HCT116 (cell line): ENCODE measurements around the gene ADGRE2. TPM values are rescaled to one million over a fixed set of nuclear protein-coding genes. Genes with fewer than 3 reads are reported as not detected.

Experiments
- ATAC-seq: fragments of 200-7000 bp; cut with Tn5 transposase; 2 replicates; pipeline ENCODE4 v1.9.1; 2020; ENCODE audit warnings: mild to moderate bottlenecking, moderate library complexity
- BruUV-seq: library from RNA; stranded (reverse); fragments of 400-500 nt; replicated peaks from 2 replicates; lab custom pipeline; 2021; lab: Mats Ljungman, UMichigan
- CTCF ChIA-PET: fragments of 300-600 bp; sonication (Branson Sonifier 250); formaldehyde crosslinking; loops from one replicate; lab custom pipeline; 2021; ENCODE audit warnings: antibody characterized with exemption; lab: Charles Lee
- POLR2A ChIA-PET: fragments of 300-600, 350-600 bp; sonication (Branson Sonifier 250); formaldehyde crosslinking; loops from one replicate; lab custom pipeline; 2021; ENCODE audit warnings: antibody characterized with exemption; lab: Charles Lee
- RAD21 ChIA-PET, 2 experiments: fragments of 300-600 bp; sonication (Branson Sonifier 250); formaldehyde crosslinking; loops; one replicate each; lab custom pipeline; 2023; ENCODE audit warnings: low total read pairs in 2 of 2; ENCODE audit not compliant: uncharacterized antibody in 2 of 2, unreplicated experiment in 2 of 2, low non-redundant PET in 1 of 2; lab: Charles Lee
- DNase-seq: peaks from one replicate; pipeline ENCODE4 v3.0.0-alpha.2; 2010; ENCODE audit warnings: low read depth, low spot score
- H2AFZ ChIP-seq: fragments of 200-600 bp; shearing (Covaris generic), sonication (generic); 2 replicates; pipeline ENCODE4 v1.6.1; 2017; ENCODE audit warnings: low read depth, mixed run types, mixed read lengths, antibody characterized with exemption, low read length; ENCODE audit not compliant: poor library complexity, severe bottlenecking
- H3K27ac ChIP-seq: 2 replicates; pipeline ENCODE4 v1.5.1; 2012; ENCODE audit warnings: low read depth, low read length
- H3K27me3 ChIP-seq: fragments of 200-600 bp; sonication (generic); 2 replicates; pipeline ENCODE4 v1.6.1; 2016; ENCODE audit warnings: mixed run types, low read length, mixed read lengths; ENCODE audit not compliant: insufficient read depth
- H3K36me3 ChIP-seq, 2 experiments: fragments of 200-500 bp in 1 of 2; fragments of 200-600 bp in 1 of 2; sonication (Bioruptor generic) in 1 of 2; sonication (generic) in 1 of 2; 2 replicates each; pipeline versions ENCODE4 v1.5.1 to v1.6.1; 2014 to 2016; ENCODE audit warnings: low read length in 2 of 2, inconsistent platforms in 1 of 2, mixed read lengths in 1 of 2, mixed run types in 1 of 2; ENCODE audit not compliant: insufficient read depth in 2 of 2, control insufficient read depth in 1 of 2
- H3K4me1 ChIP-seq, 2 experiments: fragments of 200-600 bp in 1 of 2; sonication (generic) in 1 of 2; 2 replicates each; pipeline versions ENCODE4 v1.5.1 to v1.6.1; 2012 to 2017; ENCODE audit warnings: low read length in 2 of 2, inconsistent platforms in 1 of 2, mild to moderate bottlenecking in 1 of 2, mixed read lengths in 1 of 2, mixed run types in 1 of 2, moderate library complexity in 1 of 2; ENCODE audit not compliant: insufficient read depth in 2 of 2, control insufficient read depth in 1 of 2
- H3K4me2 ChIP-seq: fragments of 200-600 bp; sonication (generic); 2 replicates; pipeline ENCODE4 v1.6.1; 2017; ENCODE audit warnings: mixed run types, low read length, mixed read lengths
- H3K4me3 ChIP-seq, 2 experiments: fragments of 200-600 bp in 1 of 2; sonication (generic) in 1 of 2; replicated peaks in 1 of 2; 2 replicates each; pipeline ENCODE4 v1.5.1; 2011 to 2016; ENCODE audit warnings: low read length in 2 of 2, control low read depth in 1 of 2, low read depth in 1 of 2, mild to moderate bottlenecking in 1 of 2, mixed read lengths in 1 of 2, mixed run types in 1 of 2
- H3K79me2 ChIP-seq: fragments of 200-600 bp; sonication (generic); 2 replicates; pipeline ENCODE4 v1.6.1; 2017; ENCODE audit warnings: mild to moderate bottlenecking, mixed run types, low read length, moderate library complexity, mixed read lengths; ENCODE audit not compliant: insufficient read depth
- H3K9ac ChIP-seq: fragments of 200-600 bp; sonication (generic); 2 replicates; pipeline ENCODE4 v1.6.1; 2016; ENCODE audit warnings: low read length, mixed read lengths
- H3K9me2 ChIP-seq: fragments of 200-600 bp; sonication (generic), shearing (Covaris generic); 2 replicates; pipeline ENCODE4 v1.6.1; 2017; ENCODE audit warnings: mixed run types, mild to moderate bottlenecking, moderate library complexity; ENCODE audit not compliant: insufficient read depth
- H3K9me3 ChIP-seq, 2 experiments: fragments of 200-500 bp in 1 of 2; fragments of 200-600 bp in 1 of 2; sonication (Bioruptor generic) in 1 of 2; sonication (generic) in 1 of 2; 2 replicates each; pipeline ENCODE4 v1.6.1; 2014 to 2017; ENCODE audit warnings: low read length in 2 of 2, mixed read lengths in 2 of 2, inconsistent platforms in 1 of 2, low read depth in 1 of 2, mild to moderate bottlenecking in 1 of 2, mixed run types in 1 of 2, moderate library complexity in 1 of 2; ENCODE audit not compliant: control insufficient read depth in 1 of 2, insufficient read depth in 1 of 2
- H4K20me1 ChIP-seq: fragments of 200-600 bp; sonication (generic), shearing (Covaris generic); 2 replicates; pipeline ENCODE4 v1.6.1; 2017; ENCODE audit warnings: mixed run types, mild to moderate bottlenecking, moderate library complexity; ENCODE audit not compliant: insufficient read depth
- ATF3 ChIP-seq: IDR thresholded peaks from 2 replicates; pipeline ENCODE4 v1.6.1; 2012
- CBX3 ChIP-seq: IDR thresholded peaks from 2 replicates; pipeline ENCODE4 v1.6.1; 2012; ENCODE audit warnings: low read depth
- CEBPB ChIP-seq: IDR thresholded peaks from 2 replicates; pipeline ENCODE4 v1.6.1; 2012; ENCODE audit warnings: low read depth
- EGR1 ChIP-seq: IDR thresholded peaks from 2 replicates; pipeline ENCODE4 v1.6.1; 2012; ENCODE audit warnings: low read depth
- EZH2phosphoT487 ChIP-seq: fragments of 200-600 bp; IDR thresholded peaks from 2 replicates; pipeline ENCODE4 v1.6.1; 2018; ENCODE audit warnings: antibody characterized with exemption, borderline replicate concordance
- POLR2A ChIP-seq: IDR thresholded peaks from 2 replicates; pipeline ENCODE4 v1.7.0; 2011; ENCODE audit warnings: borderline replicate concordance; ENCODE audit not compliant: insufficient read depth, insufficient read length; ENCODE audit errors: extremely low read depth
- POLR2AphosphoS5 ChIP-seq: IDR thresholded peaks from 2 replicates; pipeline ENCODE4 v1.6.1; 2011; ENCODE audit warnings: mild to moderate bottlenecking, low read depth, low read length, moderate library complexity
- RAD21 ChIP-seq: IDR thresholded peaks from 2 replicates; pipeline ENCODE4 v1.6.1; 2012; ENCODE audit warnings: low read depth, mild to moderate bottlenecking
- TCF7L2 ChIP-seq: IDR thresholded peaks from 2 replicates; pipeline ENCODE4 v1.7.0; 2011; ENCODE audit warnings: borderline replicate concordance, inconsistent platforms; ENCODE audit not compliant: insufficient read depth, insufficient read length; ENCODE audit errors: extremely low read depth
- YY1 ChIP-seq: IDR thresholded peaks from 2 replicates; pipeline ENCODE4 v1.6.1; 2011; ENCODE audit warnings: low read length, low read depth, moderate library complexity, mild to moderate bottlenecking; ENCODE audit not compliant: insufficient replicate concordance; ENCODE audit errors: extremely low read depth
- ZFX ChIP-seq: fragments of 450-650 bp; IDR thresholded peaks from 2 replicates; pipeline ENCODE4 v1.6.1; 2017
- ZNF274 ChIP-seq: fragments of 200-500 bp; sonication (Bioruptor generic); IDR thresholded peaks from 2 replicates; pipeline ENCODE4 v1.6.1; 2014; ENCODE audit warnings: mild to moderate bottlenecking, low read depth, low read length, inconsistent platforms
- intact Hi-C: fragments of 100-400 bp; cut with micrococcal nuclease; formaldehyde crosslinking; loops from 2 replicates; pipeline ENCODE4 v1.10.0; 2022
- total RNA-seq: library from RNA; stranded (reverse); gene quantifications from one replicate; pipeline ENCODE4 v1.2.1, GENCODE V29; 2021; ENCODE audit not compliant: unreplicated experiment
- TF ChIP-seq, protein P1 (sequence below): IDR thresholded peaks from 2 replicates; pipeline ENCODE4 v1.6.1; 2011; ENCODE audit warnings: mild to moderate bottlenecking, low read length, moderate library complexity; ENCODE audit not compliant: insufficient replicate concordance; ENCODE audit errors: extremely low read depth

The ADGRE2 gene
- total RNA-seq, 1 experiment from 2014 or later, result 8.4 TPM

DNA sequence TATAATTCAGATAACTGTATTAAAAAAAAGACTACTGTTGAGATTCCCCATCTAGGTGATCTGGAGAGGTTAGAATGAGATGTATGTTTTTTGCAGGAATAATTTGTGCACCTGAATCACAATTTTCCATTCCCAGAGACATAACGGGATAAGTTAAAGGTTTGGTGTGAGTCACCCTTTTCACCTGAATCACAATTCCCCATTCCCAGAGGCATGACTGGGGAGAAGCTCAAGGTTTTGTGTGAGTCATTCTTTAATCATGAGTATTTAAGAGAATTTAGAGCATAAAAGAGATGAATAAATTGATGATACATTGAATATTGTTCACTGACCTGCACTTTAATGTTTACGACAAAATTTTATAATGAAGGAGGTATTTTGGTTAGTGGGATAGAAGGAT, 47.6 kb upstream of the ADGRE2 start (continued):
- no peak for TF ChIP-seq POLR2AphosphoS5

- RAD21 ChIA-PET, result no interaction called here
- Histone ChIP-seq H4K20me1 (no peaks in the 10 kb centered on the region), H3K79me2 (no peaks in the 10 kb centered on the region), H3K27ac (no peak overlapping the region), H2AFZ (no peak overlapping the region), H3K4me3 (no peak overlapping the region), H3K4me2 (no peak overlapping the region), H3K9me2 (no peaks in the 10 kb centered on the region), H3K9ac (no peak overlapping the region), H3K9me3 (no peaks in the 10 kb centered on the region), H3K36me3 (no peaks in the 10 kb centered on the region), H3K4me1 (no peaks in the 10 kb centered on the region), H3K27me3 (peaks cover 38% of the 10 kb centered on the region; the same call in 1 of the 2 replicates)
- no peak for ATAC-seq
- POLR2A ChIA-PET, result no interaction called here
- TF ChIP-seq ZFX (no peak), POLR2AphosphoS5 (no peak), ZNF274 (no peak), POLR2A (no peak), ATF3 (no peak), CBX3 (no peak), EGR1 (no peak), EZH2phosphoT487 (no peak), CEBPB (no peak), RAD21 (no peak), TCF7L2 (no peak), YY1 (no peak)
- TF ChIP-seq, protein P1, sequence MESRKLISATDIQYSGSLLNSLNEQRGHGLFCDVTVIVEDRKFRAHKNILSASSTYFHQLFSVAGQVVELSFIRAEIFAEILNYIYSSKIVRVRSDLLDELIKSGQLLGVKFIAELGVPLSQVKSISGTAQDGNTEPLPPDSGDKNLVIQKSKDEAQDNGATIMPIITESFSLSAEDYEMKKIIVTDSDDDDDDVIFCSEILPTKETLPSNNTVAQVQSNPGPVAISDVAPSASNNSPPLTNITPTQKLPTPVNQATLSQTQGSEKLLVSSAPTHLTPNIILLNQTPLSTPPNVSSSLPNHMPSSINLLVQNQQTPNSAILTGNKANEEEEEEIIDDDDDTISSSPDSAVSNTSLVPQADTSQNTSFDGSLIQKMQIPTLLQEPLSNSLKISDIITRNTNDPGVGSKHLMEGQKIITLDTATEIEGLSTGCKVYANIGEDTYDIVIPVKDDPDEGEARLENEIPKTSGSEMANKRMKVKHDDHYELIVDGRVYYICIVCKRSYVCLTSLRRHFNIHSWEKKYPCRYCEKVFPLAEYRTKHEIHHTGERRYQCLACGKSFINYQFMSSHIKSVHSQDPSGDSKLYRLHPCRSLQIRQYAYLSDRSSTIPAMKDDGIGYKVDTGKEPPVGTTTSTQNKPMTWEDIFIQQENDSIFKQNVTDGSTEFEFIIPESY, result no peak
- no peak for DNase-seq
- CTCF ChIA-PET, result interaction anchor here (1.0 kb wide), 1 partner anchor 9 kb away, joined by 3 read pairs; no protein-coding TSS in a partner anchor
- BruUV-seq, result no TSS peak
- intact Hi-C loops, result no loop called here
Observed at GRCh38 chr19:14821937-14822336, 43.6 kb upstream of the ADGRE2 start.
